Measurements from ENCODE around the gene NFKB1. TPM values are rescaled to one million over a fixed set of nuclear protein-coding genes. Genes with fewer than 3 reads are reported as not detected.

NFKB1 gene
- total RNA-seq, 2 donors from 2014 or later, result 19.1 to 42.2 TPM

DNA sequence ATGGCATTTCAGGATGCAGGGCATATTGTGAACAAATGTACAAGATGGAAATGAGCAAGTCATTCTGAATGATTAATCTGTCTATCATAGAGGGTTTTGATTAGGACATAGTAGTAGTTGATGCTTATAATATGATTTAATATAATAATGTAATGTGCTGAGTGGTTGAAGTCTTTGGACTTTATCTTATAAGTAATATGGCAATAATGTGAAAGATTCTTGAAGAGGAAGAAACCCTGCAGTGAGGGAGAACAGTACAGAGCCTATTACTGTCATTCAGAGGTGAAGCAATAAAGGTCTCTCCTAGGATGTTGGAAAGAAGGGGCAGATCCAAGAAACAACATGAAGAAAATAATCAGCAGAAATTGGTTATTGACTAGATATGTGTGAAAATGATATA lies 16.6 kb downstream of the NFKB1 start:
- Histone ChIP-seq H3K36me3 (no peaks in the 10 kb centered on the region), H3K27ac (no peak overlapping the region), H3K4me1 (ENCODE audit: control insufficient read depth in 1 of 2, low read depth in 2 of 2) (peaks cover 15 to 22% of the 10 kb centered on the region in 2 donors), H3K27me3 (replicated peaks; ENCODE audit: insufficient read depth) (no peaks in the 10 kb centered on the region), H3K4me3 (no peak overlapping the region), H3K9me3 (no peaks in the 10 kb centered on the region)
- ATAC-seq (ENCODE audit: insufficient number of reproducible peaks, low FRiP score, low read depth) (no peak), DNase-seq (ENCODE audit: low spot score) (no peak)
- TF ChIP-seq, protein P1, sequence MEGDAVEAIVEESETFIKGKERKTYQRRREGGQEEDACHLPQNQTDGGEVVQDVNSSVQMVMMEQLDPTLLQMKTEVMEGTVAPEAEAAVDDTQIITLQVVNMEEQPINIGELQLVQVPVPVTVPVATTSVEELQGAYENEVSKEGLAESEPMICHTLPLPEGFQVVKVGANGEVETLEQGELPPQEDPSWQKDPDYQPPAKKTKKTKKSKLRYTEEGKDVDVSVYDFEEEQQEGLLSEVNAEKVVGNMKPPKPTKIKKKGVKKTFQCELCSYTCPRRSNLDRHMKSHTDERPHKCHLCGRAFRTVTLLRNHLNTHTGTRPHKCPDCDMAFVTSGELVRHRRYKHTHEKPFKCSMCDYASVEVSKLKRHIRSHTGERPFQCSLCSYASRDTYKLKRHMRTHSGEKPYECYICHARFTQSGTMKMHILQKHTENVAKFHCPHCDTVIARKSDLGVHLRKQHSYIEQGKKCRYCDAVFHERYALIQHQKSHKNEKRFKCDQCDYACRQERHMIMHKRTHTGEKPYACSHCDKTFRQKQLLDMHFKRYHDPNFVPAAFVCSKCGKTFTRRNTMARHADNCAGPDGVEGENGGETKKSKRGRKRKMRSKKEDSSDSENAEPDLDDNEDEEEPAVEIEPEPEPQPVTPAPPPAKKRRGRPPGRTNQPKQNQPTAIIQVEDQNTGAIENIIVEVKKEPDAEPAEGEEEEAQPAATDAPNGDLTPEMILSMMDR (IDR thresholded peaks at IDR 0.05), result no peak

DNA sequence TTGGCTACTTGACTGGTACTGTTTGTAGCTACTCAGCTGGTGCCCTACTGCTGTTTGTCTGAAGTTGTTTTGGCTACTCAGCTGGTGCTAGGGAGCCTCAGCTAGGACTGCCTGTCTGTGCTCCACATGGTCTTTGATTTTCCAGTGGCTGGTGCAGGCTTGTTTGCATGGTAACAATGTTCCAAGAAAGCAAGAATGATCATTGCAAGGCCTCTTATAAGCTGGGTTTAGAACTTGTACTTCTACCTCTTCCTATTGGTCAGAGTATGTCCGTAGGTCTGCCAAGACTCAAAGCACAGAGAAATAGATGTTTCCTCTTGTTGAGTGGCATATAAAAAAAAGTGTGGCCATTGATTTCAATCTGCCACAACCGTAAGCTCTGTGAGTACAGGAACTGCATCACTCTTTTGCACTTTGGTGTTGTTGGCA lies 17.6 kb downstream of the NFKB1 start:
- TF ChIP-seq, protein P1 (IDR thresholded peaks at IDR 0.05), result no peak
- Histone ChIP-seq H3K4me3 (no peak overlapping the region), H3K27me3 (replicated peaks; ENCODE audit: insufficient read depth) (no peaks in the 10 kb centered on the region), H3K9me3 (no peaks in the 10 kb centered on the region), H3K4me1 (ENCODE audit: control insufficient read depth in 1 of 2, low read depth in 2 of 2) (peaks cover 15 to 22% of the 10 kb centered on the region in 2 donors), H3K36me3 (no peaks in the 10 kb centered on the region), H3K27ac (no peak overlapping the region)
- ATAC-seq (ENCODE audit: insufficient number of reproducible peaks, low FRiP score, low read depth) (no peak), DNase-seq (ENCODE audit: low spot score) (no peak)

DNA sequence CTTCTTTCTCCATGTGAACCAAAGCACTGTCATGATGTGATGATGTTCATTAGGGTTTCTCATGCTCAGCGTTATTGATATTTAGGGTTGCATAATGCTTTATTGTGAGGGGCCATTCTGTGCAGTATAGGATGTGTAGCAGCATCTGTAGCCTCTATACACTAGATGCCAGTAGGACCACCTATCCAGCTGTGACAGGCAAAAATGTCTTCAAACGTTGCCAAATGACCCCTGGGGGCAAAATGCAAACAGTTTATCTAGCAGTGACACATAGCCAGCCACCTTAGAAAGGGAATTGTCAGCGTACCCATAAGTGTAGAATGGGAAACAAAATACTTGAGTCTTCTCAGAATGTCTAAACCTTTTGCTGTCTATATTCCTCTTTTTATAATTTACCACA lies 18.8 kb downstream of the NFKB1 start:
- Histone ChIP-seq H3K27me3 (replicated peaks; ENCODE audit: insufficient read depth) (no peaks in the 10 kb centered on the region), H3K9me3 (no peaks in the 10 kb centered on the region), H3K27ac (no peak overlapping the region), H3K36me3 (no peaks in the 10 kb centered on the region), H3K4me1 (ENCODE audit: control insufficient read depth in 1 of 2, low read depth in 2 of 2) (peaks cover 15 to 22% of the 10 kb centered on the region in 2 donors), H3K4me3 (no peak overlapping the region)
- ATAC-seq (ENCODE audit: insufficient number of reproducible peaks, low FRiP score, low read depth), result no peak
- no peak for DNase-seq (ENCODE audit: low spot score)
- TF ChIP-seq, protein P1 (IDR thresholded peaks at IDR 0.05), result no peak

DNA sequence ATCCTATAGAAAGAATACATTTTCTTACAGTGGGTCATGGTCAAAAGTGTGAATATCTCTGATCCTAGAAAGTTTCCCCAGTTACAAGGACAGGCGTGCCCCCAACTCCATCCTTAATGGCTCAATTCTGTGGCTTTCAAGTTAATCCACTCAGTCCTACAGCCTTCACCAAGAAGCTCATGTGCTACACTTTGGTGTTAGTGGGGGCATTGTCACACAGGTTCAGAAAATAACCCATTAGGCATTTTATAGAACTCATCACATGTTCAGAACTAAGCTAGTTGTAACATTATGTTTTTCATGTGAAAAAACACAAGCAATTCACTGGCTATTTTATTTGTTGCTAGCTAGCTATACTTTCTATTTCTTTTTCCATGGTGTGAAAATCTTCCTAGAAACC lies 20.4 kb downstream of the NFKB1 start:
- Histone ChIP-seq H3K27ac (no peak overlapping the region), H3K4me1 (ENCODE audit: control insufficient read depth in 1 of 2, low read depth in 2 of 2) (peaks cover 15 to 22% of the 10 kb centered on the region in 2 donors), H3K4me3 (no peak overlapping the region), H3K27me3 (replicated peaks; ENCODE audit: insufficient read depth) (no peaks in the 10 kb centered on the region), H3K9me3 (no peaks in the 10 kb centered on the region), H3K36me3 (no peaks in the 10 kb centered on the region)
- TF ChIP-seq, protein P1 (IDR thresholded peaks at IDR 0.05), result no peak
- no peak for ATAC-seq (ENCODE audit: insufficient number of reproducible peaks, low FRiP score, low read depth)
- no peak for DNase-seq (ENCODE audit: low spot score)

DNA sequence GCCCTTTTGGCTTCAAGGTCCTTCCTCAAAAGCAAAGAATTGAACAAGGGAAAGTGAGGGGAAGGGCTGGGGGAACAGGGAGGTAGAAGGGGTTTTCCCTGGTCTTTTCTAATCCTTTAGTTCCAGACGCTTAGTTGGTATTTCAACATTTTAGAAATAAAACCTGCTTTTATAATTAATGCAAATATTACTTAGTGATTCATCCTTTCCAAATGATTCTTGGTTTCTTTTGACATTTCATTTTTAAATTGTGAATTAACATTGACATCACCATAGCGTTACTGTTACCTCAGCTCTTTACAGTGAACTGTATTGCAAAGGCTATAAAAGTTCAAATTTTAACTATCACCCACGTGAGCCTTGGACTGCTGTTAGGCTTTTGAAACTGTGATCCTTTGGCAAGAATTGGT lies 20.9 kb downstream of the NFKB1 start:
- H3K4me3 ChIP-seq, result no peak overlapping the region
- no peaks in the 10 kb centered on the region for H3K36me3 ChIP-seq
- peaks cover 15 to 22% of the 10 kb centered on the region in 2 donors for H3K4me1 ChIP-seq (ENCODE audit: control insufficient read depth in 1 of 2, low read depth in 2 of 2)
- no peak for ATAC-seq (ENCODE audit: insufficient number of reproducible peaks, low FRiP score, low read depth)
- TF ChIP-seq, protein P1 (IDR thresholded peaks at IDR 0.05), result no peak
- no peaks in the 10 kb centered on the region for H3K9me3 ChIP-seq
- no peak overlapping the region for H3K27ac ChIP-seq
- DNase-seq (ENCODE audit: low spot score), result no peak
- H3K27me3 ChIP-seq (replicated peaks; ENCODE audit: insufficient read depth), result no peaks in the 10 kb centered on the region

Measured in thoracic aorta (tissue), 2 donors.